KOPT-K1 (cell line): ENCODE results near the gene CD3D.
"Not testable (repeated sequence)": the region's sequence is repeated elsewhere in the genome, so short reads cannot be mapped to it uniquely, and the experiment has no call there.

Source experiments
- H3K27ac ChIP-seq: fragments of 200-600 bp; sonication (generic); 2 replicates; pipeline ENCODE4 v1.5.1; 2016; ENCODE audit warnings: antibody characterized with exemption, mild to moderate bottlenecking, low read depth, low read length; ENCODE audit not compliant: poor library complexity, severe bottlenecking
- H3K36me3 ChIP-seq: fragments of 200-600 bp; sonication (generic); 2 replicates; pipeline ENCODE4 v1.5.1; 2017; ENCODE audit warnings: antibody characterized with exemption, mild to moderate bottlenecking, low read length, moderate library complexity; ENCODE audit not compliant: insufficient read depth
- H3K9me3 ChIP-seq: fragments of 200-600 bp; sonication (generic); 2 replicates; pipeline ENCODE4 v1.5.1; 2017; ENCODE audit warnings: antibody characterized with exemption, low read length, mild to moderate bottlenecking; ENCODE audit not compliant: insufficient read depth, poor library complexity, severe bottlenecking

Gene CD3D

DNA sequence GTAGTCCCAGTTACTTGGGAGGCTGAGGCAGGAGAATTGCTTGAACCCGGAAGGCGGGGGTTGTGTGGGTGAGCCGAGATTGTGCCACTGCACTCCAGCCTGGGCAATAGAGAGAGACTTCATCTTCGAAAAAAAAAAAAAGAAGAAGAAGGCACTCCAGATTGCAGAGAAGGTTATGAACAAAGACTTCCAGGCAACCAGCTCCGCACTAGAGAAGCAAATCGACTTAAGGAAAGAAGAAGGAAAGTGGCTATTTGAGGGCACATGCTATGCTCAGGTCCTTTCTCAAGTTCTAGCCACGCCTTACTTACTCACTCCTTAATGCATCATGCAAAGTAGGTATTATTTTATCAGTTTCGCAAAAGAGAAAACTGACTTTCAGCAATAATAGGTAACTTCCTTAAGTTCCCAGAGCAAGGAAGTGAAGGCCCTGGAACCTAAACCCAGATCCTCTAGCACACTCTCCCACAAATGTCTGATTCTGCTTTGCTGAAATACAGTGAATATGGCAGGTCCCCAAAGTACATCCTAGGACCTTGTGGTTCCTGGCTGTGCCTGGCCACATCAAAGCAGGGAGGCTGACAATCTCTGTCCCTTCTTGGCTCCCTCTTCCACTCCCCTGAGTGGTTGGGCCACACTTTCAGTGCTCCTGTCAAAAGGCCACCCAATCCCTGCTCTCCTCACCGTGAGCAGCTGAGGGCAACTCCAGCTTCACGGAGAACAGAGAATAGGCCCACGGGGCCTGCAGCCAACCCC is 23.7 kb downstream of the CD3D start:
- peak overlapping the region; percentile 98 for H3K27ac ChIP-seq
- no peaks in the 10 kb centered on the region for H3K9me3 ChIP-seq
- H3K36me3 ChIP-seq = peaks cover 39% of the 10 kb centered on the region

DNA sequence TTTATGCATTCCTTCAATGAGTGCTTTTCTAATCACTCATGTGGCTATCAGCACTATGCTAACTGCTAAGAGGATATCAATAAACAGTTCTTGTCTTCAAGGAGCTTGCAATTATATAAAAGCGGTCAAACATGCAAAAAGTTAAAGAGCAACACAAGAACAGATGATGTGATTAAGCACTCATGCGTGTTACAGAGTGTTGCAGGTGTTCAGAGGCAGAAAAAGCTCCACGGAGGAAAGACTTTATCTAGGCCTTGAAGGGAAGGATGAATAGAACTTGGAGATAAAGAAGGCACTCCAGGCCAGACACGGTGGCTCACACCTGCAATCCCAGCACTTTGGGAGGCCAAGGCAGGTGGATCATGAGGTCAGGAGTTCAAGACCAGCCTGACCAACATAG is 24.4 kb downstream of the CD3D start:
- Histone ChIP-seq H3K36me3 (peaks cover 41% of the 10 kb centered on the region), H3K9me3 (no peaks in the 10 kb centered on the region), H3K27ac (peak overlapping the region; percentile 98)

DNA sequence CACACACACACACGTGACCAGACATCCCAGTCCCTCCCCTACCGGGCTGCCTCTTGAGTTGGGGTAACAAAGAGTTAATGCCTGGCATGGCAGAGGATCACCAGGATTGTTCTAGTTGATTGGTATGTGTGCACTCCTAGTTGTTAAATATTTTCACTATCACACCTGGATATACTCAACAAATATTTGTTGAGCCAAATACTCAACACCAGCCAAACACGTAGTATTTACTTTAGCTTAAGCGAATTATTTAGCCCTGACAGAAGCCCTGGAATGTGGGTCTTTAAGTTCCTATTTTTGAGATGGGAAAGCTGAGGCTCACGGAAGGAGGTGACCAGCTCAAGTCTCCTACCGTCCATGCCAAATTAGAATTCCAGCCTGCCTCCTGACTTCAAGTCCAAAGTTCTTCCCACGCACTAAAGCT is 27.5 kb downstream of the CD3D start:
- Histone ChIP-seq H3K27ac (peak overlapping the region; percentile 98), H3K9me3 (no peaks in the 10 kb centered on the region), H3K36me3 (peaks cover 64% of the 10 kb centered on the region)

DNA sequence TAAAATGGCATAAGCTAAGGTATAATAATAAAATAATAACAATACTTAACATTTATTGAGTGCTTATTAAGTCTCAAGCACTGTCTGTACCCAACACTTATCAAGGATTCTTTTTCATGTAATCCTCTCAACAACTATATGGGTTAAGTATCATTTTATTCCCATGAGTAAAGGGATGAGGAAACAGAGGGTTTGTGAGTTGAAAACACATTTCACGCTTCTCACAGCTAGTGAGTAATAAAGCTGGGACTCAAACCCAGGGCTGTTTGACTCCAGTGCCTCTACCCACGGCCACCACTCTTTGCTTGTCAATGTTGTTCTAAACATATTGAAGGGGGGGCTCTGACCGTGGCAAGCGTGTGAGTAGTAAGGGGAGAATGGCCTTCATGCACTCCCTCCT is 29.3 kb downstream of the CD3D start:
- Histone ChIP-seq H3K27ac (peak overlapping the region; percentile 98), H3K36me3 (peaks cover 80% of the 10 kb centered on the region), H3K9me3 (no peaks in the 10 kb centered on the region)

DNA sequence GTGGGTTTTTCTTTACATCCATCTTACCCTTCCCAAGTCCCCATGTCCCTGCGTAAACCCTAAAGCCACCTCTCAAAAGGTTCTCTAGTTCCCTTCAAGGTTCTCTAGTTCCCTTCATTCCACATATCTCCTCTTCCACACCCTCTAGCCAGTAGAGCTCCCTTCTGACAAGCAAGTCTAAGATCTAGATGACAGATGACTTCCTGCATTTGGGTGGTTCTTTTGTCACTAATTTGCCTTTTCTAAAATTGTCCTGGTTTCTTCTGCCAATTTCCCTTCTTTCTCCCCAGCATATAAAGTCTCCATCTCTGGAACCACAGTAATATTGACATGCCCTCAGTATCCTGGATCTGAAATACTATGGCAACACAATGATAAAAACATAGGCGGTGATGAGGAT is 30.2 kb downstream of the CD3D start:
- Histone ChIP-seq H3K27ac (peak overlapping the region; percentile 98), H3K9me3 (no peaks in the 10 kb centered on the region), H3K36me3 (peaks cover 87% of the 10 kb centered on the region)

DNA sequence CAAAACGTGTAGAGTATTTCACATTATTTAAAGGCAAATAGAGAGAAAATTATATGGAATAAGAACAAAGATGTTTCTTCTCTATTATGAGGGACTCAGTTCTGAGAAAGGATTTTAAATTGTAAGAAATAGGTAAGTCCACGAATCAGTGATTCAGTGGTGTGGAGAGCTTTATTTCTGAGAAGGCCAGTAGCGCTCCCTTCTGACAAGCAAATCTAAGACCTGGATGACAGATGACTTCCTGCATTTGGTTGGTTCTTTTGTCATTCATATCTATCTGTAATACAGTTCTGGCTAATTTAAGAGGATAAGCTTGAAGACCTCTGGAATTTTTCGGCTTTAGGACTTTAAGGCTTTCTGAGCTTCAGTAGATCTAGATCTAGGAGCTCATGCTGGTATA is 31.0 kb downstream of the CD3D start:
- Histone ChIP-seq H3K36me3 (peaks cover 93% of the 10 kb centered on the region), H3K9me3 (no peaks in the 10 kb centered on the region), H3K27ac (peak overlapping the region; percentile 98)

DNA sequence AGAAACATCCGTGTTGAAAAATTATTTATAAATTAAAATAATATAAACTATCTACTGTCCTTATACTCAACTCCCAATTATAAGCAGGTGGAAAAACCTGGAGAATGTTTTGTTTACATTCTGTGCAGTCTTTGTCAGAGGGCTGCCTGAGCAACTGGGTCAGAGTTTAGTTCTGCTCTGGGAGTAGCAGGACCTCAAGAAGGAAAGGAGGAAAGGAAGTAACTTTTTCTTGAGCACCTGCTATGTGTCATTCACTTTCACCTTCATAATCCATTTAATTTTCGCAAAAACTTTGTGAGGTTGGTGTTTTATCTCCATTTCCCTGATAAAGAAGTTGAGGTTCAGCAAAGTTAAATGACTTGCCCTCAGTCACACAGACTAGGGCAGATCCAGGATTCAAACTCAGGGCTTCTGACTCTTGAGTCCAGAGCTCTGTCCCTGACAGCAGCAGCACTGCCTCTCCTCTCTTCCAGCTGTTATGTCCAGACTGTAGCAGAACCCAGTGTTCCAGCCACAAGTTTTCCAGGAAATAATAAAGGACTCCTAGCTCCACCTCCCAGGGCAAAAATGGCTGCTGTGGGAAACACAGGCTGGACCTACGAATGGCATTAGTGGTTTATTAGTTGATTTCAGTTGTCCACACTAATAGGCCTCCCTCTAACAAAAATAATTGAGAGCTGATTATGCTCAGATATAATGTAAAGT is 31.6 kb downstream of the CD3D start:
- H3K9me3 ChIP-seq = no peaks in the 10 kb centered on the region
- H3K36me3 ChIP-seq = peaks cover 97% of the 10 kb centered on the region
- peak overlapping the region; percentile 33 for H3K27ac ChIP-seq

DNA sequence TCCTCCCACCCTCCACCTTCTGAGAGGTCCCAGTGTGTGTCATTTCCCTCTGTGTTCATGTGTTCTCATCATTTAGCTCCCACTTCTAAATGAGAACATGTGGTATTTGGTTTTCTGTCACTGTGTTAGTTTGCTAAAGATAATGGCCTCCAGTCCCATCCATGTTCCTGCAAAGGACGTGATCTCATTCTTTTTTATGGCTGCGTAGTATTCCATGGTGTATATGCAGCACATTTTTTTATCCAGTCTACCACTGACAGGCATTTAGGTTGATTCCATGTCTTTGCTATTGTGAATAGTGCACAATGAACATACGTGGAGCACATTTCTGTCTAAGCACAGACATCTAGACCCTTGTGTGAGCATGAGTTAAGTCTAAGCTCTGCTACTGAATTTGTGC is 32.2 kb downstream of the CD3D start:
- no peaks in the 10 kb centered on the region for H3K9me3 ChIP-seq
- H3K36me3 ChIP-seq = peaks cover 93% of the 10 kb centered on the region
- H3K27ac ChIP-seq = no peak overlapping the region

DNA sequence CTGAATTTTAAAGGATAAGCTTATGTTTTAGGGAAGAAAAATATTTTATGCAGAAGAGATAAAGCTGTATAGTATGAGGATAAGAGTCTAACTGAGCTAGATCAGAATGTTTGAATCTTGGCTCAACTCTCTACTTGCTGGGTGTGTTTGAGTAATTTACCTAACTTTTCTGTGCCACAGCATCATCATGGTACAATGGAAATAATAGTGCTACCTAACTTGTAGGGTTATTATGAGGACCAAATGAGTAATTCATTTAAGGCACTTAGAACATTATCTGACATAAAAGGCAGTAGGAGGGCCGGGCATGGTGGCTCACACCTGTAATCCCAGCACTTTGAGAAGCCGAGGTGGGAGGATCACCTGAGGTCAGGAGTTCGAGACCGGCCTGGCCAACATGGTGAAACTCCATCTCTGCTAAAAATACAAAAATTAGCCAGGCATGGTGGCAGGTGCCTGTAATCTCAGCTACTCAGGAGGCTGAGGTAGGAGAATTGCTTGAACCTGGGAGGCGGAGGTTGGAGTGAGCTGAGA is 33.4 kb downstream of the CD3D start:
- not testable (repeated sequence) for H3K9me3 ChIP-seq
- peaks cover 81% of the 10 kb centered on the region for H3K36me3 ChIP-seq

DNA sequence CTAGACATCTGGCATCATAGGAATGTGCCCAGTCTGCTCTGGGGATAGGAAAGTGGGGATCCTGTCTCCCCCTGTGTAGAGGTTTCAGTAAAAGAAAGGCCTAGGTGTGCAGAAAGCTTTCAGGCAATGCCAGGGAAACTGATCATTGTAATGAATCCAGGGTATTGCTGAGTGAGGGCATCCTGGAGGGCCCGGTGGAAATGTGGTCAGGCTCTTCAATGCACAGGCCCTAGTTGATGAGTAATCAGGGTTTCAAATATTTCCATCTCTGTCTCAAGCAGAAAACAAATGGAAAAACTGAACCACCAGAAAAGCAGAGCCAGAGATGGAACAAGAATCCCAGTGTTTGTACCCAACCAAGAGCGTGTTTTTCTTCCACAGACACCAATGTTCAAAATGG is 35.9 kb downstream of the CD3D start:
- peak overlapping the region; percentile 99 for H3K27ac ChIP-seq
- H3K9me3 ChIP-seq = no peaks in the 10 kb centered on the region
- H3K36me3 ChIP-seq = peaks cover 56% of the 10 kb centered on the region

More for the DNA sequence above, 33.4 kb downstream of the CD3D start:
- H3K27ac ChIP-seq = peak overlapping the region; percentile 99

DNA sequence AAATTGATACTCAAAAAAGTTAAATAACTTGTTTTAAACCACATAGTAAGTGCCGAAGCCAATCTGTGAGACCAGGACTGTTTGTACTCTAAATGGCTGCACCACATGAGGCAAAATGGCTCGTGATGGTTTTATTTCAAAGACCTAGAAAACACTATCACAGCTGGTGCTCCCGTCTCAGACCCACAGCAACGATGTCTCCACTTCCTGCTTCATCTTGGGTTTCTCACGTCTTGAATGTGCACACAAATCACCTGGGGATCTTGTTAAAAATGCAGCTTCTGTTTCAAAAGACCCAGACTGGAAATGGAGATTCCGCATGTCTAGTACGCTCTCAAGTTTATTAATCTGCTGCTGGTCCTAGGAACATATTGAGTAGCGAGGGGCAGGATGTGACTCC is 36.8 kb downstream of the CD3D start:
- no peaks in the 10 kb centered on the region for H3K9me3 ChIP-seq
- peaks cover 48% of the 10 kb centered on the region for H3K36me3 ChIP-seq
- H3K27ac ChIP-seq = peak overlapping the region; percentile 99

DNA sequence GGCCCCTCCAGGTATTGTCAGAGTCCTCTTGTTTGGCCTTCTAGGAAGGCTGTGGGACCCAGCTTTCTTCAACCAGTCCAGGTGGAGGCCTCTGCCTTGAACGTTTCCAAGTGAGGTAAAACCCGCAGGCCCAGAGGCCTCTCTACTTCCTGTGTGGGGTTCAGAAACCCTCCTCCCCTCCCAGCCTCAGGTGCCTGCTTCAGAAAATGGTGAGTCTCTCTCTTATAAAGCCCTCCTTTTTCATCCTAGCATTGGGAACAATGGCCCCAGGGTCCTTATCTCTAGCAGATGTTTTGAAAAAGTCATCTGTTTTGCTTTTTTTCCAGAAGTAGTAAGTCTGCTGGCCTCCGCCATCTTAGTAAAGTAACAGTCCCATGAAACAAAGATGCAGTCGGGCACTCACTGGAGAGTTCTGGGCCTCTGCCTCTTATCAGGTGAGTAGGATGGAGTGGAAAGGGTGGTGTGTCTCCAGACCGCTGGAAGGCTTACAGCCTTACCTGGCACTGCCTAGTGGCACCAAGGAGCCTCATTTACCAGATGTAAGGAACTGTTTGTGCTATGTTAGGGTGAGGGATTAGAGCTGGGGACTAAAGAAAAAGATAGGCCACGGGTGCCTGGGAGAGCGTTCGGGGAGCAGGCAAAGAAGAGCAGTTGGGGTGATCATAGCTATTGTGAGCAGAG is 37.8 kb downstream of the CD3D start, which contains the start of gene CD3E:
Gene CD3E (plus strand): TSS at position 163 of the 681 bp plus-strand sequence. CDS start 223 bp downstream, at position 386.
- peak within 1 kb of the TSS; percentile 99 for H3K27ac ChIP-seq
- H3K36me3 ChIP-seq = peaks cover 39% of the 10 kb centered on the region
- H3K9me3 ChIP-seq = no peaks in the 10 kb centered on the region

DNA sequence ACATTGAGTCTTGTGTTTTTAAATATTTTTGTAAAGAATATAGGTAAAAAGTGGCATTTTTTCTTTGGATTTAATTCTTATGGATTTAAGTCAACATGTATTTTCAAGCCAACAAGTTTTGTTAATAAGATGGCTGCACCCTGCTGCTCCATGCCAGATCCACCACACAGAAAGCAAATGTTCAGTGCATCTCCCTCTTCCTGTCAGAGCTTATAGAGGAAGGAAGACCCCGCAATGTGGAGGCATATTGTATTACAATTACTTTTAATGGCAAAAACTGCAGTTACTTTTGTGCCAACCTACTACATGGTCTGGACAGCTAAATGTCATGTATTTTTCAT is 38.3 kb downstream of the CD3D start:
- no peaks in the 10 kb centered on the region for H3K9me3 ChIP-seq
- H3K27ac ChIP-seq = peak overlapping the region; percentile 99
- H3K36me3 ChIP-seq = peaks cover 33% of the 10 kb centered on the region

DNA sequence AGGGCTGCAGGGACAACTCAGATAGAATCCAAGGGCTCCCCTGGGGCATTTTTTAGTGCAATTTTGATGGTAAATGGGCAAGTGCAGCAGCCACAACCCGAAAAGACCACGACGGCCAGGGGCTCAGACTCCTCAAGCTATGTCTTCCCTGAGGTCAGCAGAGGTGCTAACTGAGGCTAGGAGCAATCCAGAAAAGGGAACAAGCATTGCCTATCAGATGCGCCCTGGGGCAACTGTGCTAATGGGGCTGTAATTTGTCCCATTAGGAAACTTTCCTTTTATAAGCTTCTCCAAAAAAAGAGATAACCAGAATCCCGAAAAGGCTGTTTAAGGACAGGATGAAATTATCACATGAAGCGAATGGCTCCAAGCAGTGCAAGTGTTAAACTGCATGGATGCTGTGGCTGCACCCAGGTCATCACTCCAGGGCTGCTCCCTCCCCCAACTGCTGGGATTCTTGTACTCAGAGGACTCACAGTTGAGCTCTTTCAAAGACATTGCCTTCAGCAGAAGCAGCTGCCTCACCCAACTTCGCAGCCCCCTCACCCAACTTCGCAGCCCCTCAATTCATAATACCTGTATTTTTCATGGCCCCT is 40.8 kb downstream of the CD3D start:
- peaks cover 8% of the 10 kb centered on the region for H3K36me3 ChIP-seq
- H3K27ac ChIP-seq = peak overlapping the region; percentile 99
- H3K9me3 ChIP-seq = no peaks in the 10 kb centered on the region
